ENCODE measurements around the gene MFAP4.

The MFAP4 gene

GRCh38 chr17:19363460-19364035 is 23.4 kb downstream of the MFAP4 start:
- no peak overlapping the region for H3K4me3 ChIP-seq (ENCODE audit: low read depth, low read length)
- TF ChIP-seq CTCF (IDR thresholded peaks at IDR 0.05; ENCODE audit: low read depth, low read length), result no peak

- no peak; the same call in 1 of the 2 replicates for TF ChIP-seq CTCF (IDR thresholded peaks at IDR 0.05; ENCODE audit: low read depth, low read length)
- peak overlapping the region; percentile 71 for H3K4me3 ChIP-seq (ENCODE audit: low read depth, low read length)
Measured at GRCh38 chr17:19363114-19363438, 23.9 kb downstream of the MFAP4 start.

- TF ChIP-seq CTCF (IDR thresholded peaks at IDR 0.05; ENCODE audit: low read depth, low read length), result peak; percentile 55
Measured at GRCh38 chr17:19362277-19363113, 24.5 kb downstream of the MFAP4 start, which contains the start of gene B9D1. Gene B9D1, minus strand, starts transcription at chr17:19362723. Its CDS starts 154 bp downstream, at chr17:19362569.

GRCh38 chr17:19361944-19362276 is 25.1 kb downstream of the MFAP4 start:
- no peak for TF ChIP-seq CTCF (IDR thresholded peaks at IDR 0.05; ENCODE audit: low read depth, low read length)
- H3K4me3 ChIP-seq (ENCODE audit: low read depth, low read length), result peak overlapping the region; percentile 71

More at GRCh38 chr17:19362277-19363113, 24.5 kb downstream of the MFAP4 start, which contains the start of gene B9D1:
- H3K4me3 ChIP-seq (ENCODE audit: low read depth, low read length), result peak within 1 kb of the TSS; percentile 71

- no peak for TF ChIP-seq CTCF (IDR thresholded peaks at IDR 0.05; ENCODE audit: low read depth, low read length)
- no peak overlapping the region for H3K4me3 ChIP-seq (ENCODE audit: low read depth, low read length)
Measured at GRCh38 chr17:19361326-19361725, 25.7 kb downstream of the MFAP4 start.

GRCh38 chr17:19360772-19361171 is 26.2 kb downstream of the MFAP4 start:
- no peak overlapping the region for H3K4me3 ChIP-seq (ENCODE audit: low read depth, low read length)
- TF ChIP-seq CTCF (IDR thresholded peaks at IDR 0.05; ENCODE audit: low read depth, low read length), result no peak

- no peak overlapping the region for H3K4me3 ChIP-seq (ENCODE audit: low read depth, low read length)
- TF ChIP-seq CTCF (IDR thresholded peaks at IDR 0.05; ENCODE audit: low read depth, low read length), result no peak
Measured at GRCh38 chr17:19359856-19360255, 27.1 kb downstream of the MFAP4 start.
